HG03095 (cell line): ENCODE measurements around the gene COL21A1.
"Not testable (repeated sequence)": the region's sequence is repeated elsewhere in the genome, so short reads cannot be mapped to it uniquely, and the experiment has no call there.

Source experiments
- ATAC-seq: cut with Tn5 transposase; IDR thresholded peaks from one replicate; pipeline ENCODE4 v1.9.1; 2021; ENCODE audit warnings: moderate library complexity; ENCODE audit not compliant: unreplicated experiment

The COL21A1 gene

DNA sequence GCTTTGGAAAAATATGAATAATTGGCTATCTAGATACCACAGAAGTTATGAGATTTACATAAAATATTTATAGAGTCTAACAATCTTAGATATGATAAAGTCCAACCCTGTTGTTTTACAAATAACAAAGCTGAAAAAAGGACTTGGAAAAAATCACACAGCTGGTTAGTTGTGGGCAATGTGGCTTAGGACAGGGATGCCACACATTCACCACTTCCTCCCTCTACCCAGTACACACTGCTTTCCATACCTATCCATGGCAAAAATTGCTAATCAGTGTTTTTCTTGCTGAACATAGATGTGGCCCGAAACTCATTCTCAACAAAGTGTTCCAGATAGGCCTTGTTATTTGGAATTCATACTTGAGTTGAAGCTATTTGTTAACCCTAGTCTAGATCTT is 224.7 kb downstream of the COL21A1 start:
- no peak for ATAC-seq

DNA sequence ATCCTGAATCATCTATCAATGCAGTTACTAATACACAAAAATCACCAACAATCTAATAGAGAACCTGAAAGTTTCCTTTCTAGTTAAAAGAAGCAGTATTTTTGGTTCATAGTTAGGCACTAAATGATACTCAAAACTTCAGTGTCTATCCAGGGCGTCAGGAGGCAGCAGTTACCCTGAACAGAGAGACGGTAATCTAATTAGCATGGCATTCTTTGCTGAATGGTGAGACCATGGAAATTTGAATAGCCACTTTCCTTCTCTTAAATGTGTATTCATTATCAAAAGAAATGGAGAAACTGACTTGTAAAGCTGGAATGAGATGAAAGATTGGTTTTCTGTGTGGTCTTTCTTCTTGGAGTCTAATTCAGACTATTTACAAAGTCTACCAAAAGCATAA is 225.4 kb downstream of the COL21A1 start:
- ATAC-seq, result no peak

DNA sequence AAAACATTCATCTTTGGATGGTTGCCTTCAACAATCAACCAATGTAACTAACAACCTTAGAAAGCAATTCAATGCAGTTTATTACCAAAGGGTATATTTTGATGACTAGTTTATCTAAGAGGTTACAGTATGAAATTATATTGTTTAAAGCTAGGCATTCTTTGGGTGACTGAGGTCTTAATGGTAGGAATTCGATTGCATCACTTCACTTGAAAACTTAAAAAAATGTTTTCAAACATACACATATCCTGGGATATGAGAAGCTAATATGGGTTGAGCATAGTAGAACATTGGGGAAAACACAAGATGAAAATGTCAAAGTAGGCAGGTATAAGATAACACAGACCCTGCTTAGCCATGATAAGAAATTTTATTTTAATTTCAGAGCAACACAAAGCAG is 227.4 kb downstream of the COL21A1 start:
- ATAC-seq, result no peak

DNA sequence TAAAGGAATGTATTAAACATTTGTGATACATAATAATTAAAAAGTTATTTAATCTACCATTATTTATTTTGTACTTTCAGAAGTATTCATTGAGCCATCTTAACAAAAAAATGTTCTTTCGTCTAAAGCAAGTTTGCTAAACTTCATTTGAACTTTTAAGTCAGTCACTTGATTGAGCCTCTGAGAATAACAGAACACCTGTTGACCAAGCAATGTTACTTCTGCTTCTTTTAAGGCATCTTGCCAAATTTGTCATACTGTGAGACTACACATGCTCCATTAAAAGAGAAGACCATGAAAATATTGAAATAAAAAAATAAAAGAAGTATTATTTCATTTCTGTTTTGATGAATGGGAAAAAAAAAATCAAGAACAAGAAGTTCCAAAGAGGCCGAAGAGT is 230.2 kb downstream of the COL21A1 start:
- ATAC-seq, result no peak

DNA sequence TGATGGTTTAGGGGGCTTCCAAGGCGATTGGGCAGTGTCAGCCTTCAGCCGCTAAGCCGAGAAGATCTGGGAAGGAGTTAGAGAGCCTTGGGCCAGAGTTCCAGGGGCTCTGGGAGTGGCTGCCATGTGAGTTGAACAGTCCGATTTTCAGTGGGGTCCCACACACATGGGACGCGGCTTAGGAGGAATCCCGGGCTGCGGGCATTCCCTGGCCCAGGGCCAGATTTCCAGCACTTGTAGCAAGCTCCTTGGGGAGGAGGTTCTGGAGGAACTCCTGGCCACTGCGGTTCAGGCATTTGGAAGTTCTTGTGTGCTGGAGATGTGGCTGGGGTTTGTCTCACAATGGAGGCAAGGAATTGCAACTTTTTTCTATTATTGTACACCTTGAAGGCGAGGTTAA is 233.3 kb downstream of the COL21A1 start:
- not testable (repeated sequence) for ATAC-seq

DNA sequence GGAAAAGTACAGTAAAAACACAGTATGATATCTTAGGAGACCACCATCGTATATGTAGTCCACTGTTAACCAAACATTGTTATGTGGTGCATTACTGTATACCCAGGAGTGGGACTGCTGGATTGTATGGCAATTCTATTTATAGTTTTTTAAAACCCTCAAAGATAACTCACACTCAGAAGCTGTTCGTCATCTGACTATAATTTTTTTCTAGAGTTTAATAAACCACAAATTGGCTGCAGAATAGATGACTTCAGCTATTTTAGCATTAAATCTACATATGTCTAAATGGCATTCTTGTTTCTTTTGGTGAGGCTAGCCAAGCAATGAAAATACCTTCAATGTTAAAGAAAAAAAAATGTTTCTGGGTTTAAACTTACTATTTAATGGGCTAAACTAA is 237.7 kb downstream of the COL21A1 start:
- ATAC-seq, result no peak
